ENCODE data around the gene ARMC6.

- TF ChIP-seq CTCF (IDR thresholded peaks at IDR 0.05) (no peak), POLR2A (IDR thresholded peaks at IDR 0.05) (no peak)
These were observed 48.3 kb downstream of the ARMC6 start for GRCh38 chr19:19081642-19082151.
